HepG2 (cell line): ENCODE data around the gene PLCL1. TPM values are rescaled to one million over a fixed set of nuclear protein-coding genes. Genes with fewer than 3 reads are reported as not detected.

ENCODE experiments used
- ATAC-seq: fragments of 200-7000 bp; cut with Tn5 transposase; 3 replicates; pipeline ENCODE4 v1.9.1; 2020; ENCODE audit warnings: mild to moderate bottlenecking, moderate library complexity
- BruUV-seq: library from RNA; stranded (reverse); fragments of 400-500 nt; replicated peaks from 2 replicates; lab custom pipeline; 2021; lab: Mats Ljungman, UMichigan
- CTCF ChIA-PET: fragments of 300-600 bp; formaldehyde crosslinking; extraction: SDS; loops from one replicate; lab custom pipeline; 2021; ENCODE audit warnings: low total read pairs, inconsistent platforms, low intra/inter-chr PET ratio; lab: Yijun Ruan, JAX
- POLR2A ChIA-PET: fragments of 350-600 bp; sonication (Branson Sonifier 250); formaldehyde crosslinking; loops from one replicate; lab custom pipeline; 2020; ENCODE audit warnings: antibody characterized with exemption, inconsistent platforms; lab: Yijun Ruan, JAX
- DNase-seq: peaks from one replicate; pipeline ENCODE4 v3.0.0-alpha.2; 2015; ENCODE audit warnings: low spot score
- FAIRE-seq: peaks from 3 replicates; lab custom pipeline; 2011; peaks lifted over from hg19 to GRCh38; lab: Jason Lieb, UNC
- H2AFZ ChIP-seq: one replicate; pipeline ENCODE4 v1.6.1; 2011; ENCODE audit warnings: low read length, inconsistent platforms
- H3K27ac ChIP-seq: fragments of 300-600 bp; 3 replicates; pipeline ENCODE4 v1.8.0; 2011; ENCODE audit warnings: mixed run types, mild to moderate bottlenecking, mixed read lengths, low read length, inconsistent platforms; ENCODE audit not compliant: insufficient read depth; ENCODE audit errors: extremely low read length
- H3K27me3 ChIP-seq, 2 experiments: fragments of 200-600 bp in 1 of 2; 2 replicates in 1 of 2; 3 replicates in 1 of 2; pipeline versions ENCODE4 v1.6.0 to v1.8.0; 2011; ENCODE audit warnings: low read length in 2 of 2, mild to moderate bottlenecking in 2 of 2, moderate library complexity in 2 of 2, inconsistent platforms in 1 of 2; ENCODE audit not compliant: insufficient read depth in 2 of 2, control insufficient read depth in 1 of 2
- H3K36me3 ChIP-seq, 2 experiments: fragments of 200-600 bp in 1 of 2; replicated peaks in 1 of 2; 2 replicates in 1 of 2; 3 replicates in 1 of 2; pipeline versions ENCODE4 v1.5.1 to v1.8.0; 2011; ENCODE audit warnings: low read length in 2 of 2, inconsistent platforms in 1 of 2; ENCODE audit not compliant: insufficient read depth in 2 of 2, control insufficient read depth in 1 of 2
- H3K4me1 ChIP-seq: 2 replicates; pipeline ENCODE4 v1.5.1; 2012; ENCODE audit warnings: low read length, inconsistent platforms; ENCODE audit not compliant: insufficient read depth
- H3K4me2 ChIP-seq: 2 replicates; pipeline ENCODE4 v1.6.0; 2011; ENCODE audit warnings: low read depth, low read length, inconsistent platforms
- H3K4me3 ChIP-seq, 3 experiments: fragments of 200-600 bp in 1 of 3; sonication (generic), shearing (Covaris generic) in 1 of 3; replicated peaks in 1 of 3; 2 replicates each; pipeline ENCODE4 v1.5.1; 2011 to 2016; ENCODE audit warnings: low read length in 3 of 3, inconsistent platforms in 2 of 3, low read depth in 2 of 3, mild to moderate bottlenecking in 2 of 3, control low read depth in 1 of 3, mixed read lengths in 1 of 3; ENCODE audit not compliant: insufficient read depth in 1 of 3
- H3K79me2 ChIP-seq: one replicate; pipeline ENCODE4 v1.6.1; 2011; ENCODE audit warnings: low read length, inconsistent platforms; ENCODE audit not compliant: insufficient read depth
- H3K9ac ChIP-seq: 2 replicates; pipeline ENCODE4 v1.6.0; 2011; ENCODE audit warnings: mild to moderate bottlenecking, low read depth, low read length, inconsistent platforms; ENCODE audit not compliant: insufficient read depth
- H3K9me3 ChIP-seq: 2 replicates; pipeline ENCODE4 v1.5.1; 2012; ENCODE audit warnings: mild to moderate bottlenecking, low read length
- H4K20me1 ChIP-seq: 2 replicates; pipeline ENCODE4 v1.6.0; 2011; ENCODE audit warnings: inconsistent platforms, mild to moderate bottlenecking, low read length, moderate library complexity; ENCODE audit not compliant: insufficient read depth
- FOSL2 ChIP-seq: sonication (generic); formaldehyde crosslinking; IDR thresholded peaks from 2 replicates; pipeline ENCODE4 v1.4.0; 2020; ENCODE audit warnings: missing genetic modification reagents
- LRRFIP1 ChIP-seq: sonication (generic); formaldehyde crosslinking; conservative IDR thresholded peaks from 2 replicates; pipeline ENCODE4 v1.4.0; 2020; ENCODE audit warnings: missing genetic modification reagents
- PCBP2 ChIP-seq: fragments of 200-400 bp; formaldehyde crosslinking; optimal IDR thresholded peaks from 2 replicates; pipeline ENCODE3; 2018; ENCODE audit warnings: low read length, low read depth; ENCODE audit not compliant: poor library complexity, severe bottlenecking
- PITX1 ChIP-seq: sonication (generic); formaldehyde crosslinking; IDR thresholded peaks from 2 replicates; pipeline ENCODE4 v1.5.1; 2020; ENCODE audit warnings: mild to moderate bottlenecking, missing genetic modification reagents
- PRMT3 ChIP-seq: sonication (generic); formaldehyde crosslinking; IDR thresholded peaks from 2 replicates; pipeline ENCODE4 v1.8.1; 2022; ENCODE audit warnings: low read depth, mild to moderate bottlenecking, moderate library complexity, missing genetic modification reagents, borderline replicate concordance
- RCOR2 ChIP-seq: IDR thresholded peaks from 2 replicates; pipeline ENCODE4 v1.6.1; 2016; ENCODE audit warnings: missing biosample characterization, missing genetic modification reagents
- RFXAP ChIP-seq: sonication (generic); formaldehyde crosslinking; IDR thresholded peaks from 2 replicates; pipeline ENCODE4 v1.4.0; 2020; ENCODE audit warnings: missing genetic modification reagents, borderline replicate concordance
- ZNF337 ChIP-seq: sonication (generic); formaldehyde crosslinking; IDR thresholded peaks from 2 replicates; pipeline ENCODE4 v1.5.1; 2020; ENCODE audit warnings: missing genetic modification reagents, low read depth, mild to moderate bottlenecking, borderline replicate concordance
- in situ Hi-C: cut with HindIII; loops from 2 replicates; pipeline ENCODE4 v1.10.0; 2017; ENCODE audit warnings: low pct_unique_long_range_greater_than_20kb; ENCODE audit not compliant: extremely low pct_ligation_motif_present
- intact Hi-C: fragments of 100-400 bp; cut with micrococcal nuclease; formaldehyde crosslinking; loops from one replicate; pipeline ENCODE4 v1.10.0; 2022; ENCODE audit not compliant: unreplicated experiment
- polyA plus RNA-seq, 8 experiments: library from polyadenylated mRNA; depleted of rRNA in 3 of 8; stranded (reverse) in 7 of 8; unstranded in 1 of 8; fragments of >200 nt; fragmentation: Illumina TruSeq in 4 of 8; extraction: Trizol in 4 of 8; gene quantifications; 2 replicates each; pipeline versions ENCODE4 v1.2.1 to v1.2.3, GENCODE V29; 2011 to 2016; ENCODE audit warnings: low read depth in 4 of 8, missing spikeins in 1 of 8, mixed read lengths in 1 of 8; ENCODE audit not compliant: insufficient read depth in 1 of 8
- total RNA-seq, 5 experiments: library from RNA; depleted of rRNA; stranded (reverse); fragments of >200 nt; fragmentation: Illumina TruSeq; extraction: Trizol; gene quantifications; 2 replicates each; pipeline ENCODE4 v1.2.3, GENCODE V29; 2016; ENCODE audit warnings: low read depth in 1 of 5
- TF ChIP-seq, protein P1 (sequence below): sonication (generic); formaldehyde crosslinking; IDR thresholded peaks from 2 replicates; pipeline ENCODE4 v1.5.1; 2020; ENCODE audit warnings: missing genetic modification reagents, mild to moderate bottlenecking, borderline replicate concordance

PLCL1 gene
- total and polyA plus RNA-seq, 2 of the 13 experiments (the other 11 are each of a cell fraction or from before 2014, with no cell fraction given), result not detected

GRCh38 chr2:197969391-197969893 lies 165.0 kb downstream of the PLCL1 start:
- in situ Hi-C loops (no loop called here), intact Hi-C loops (no loop called here)
- H2AFZ ChIP-seq, result no peak overlapping the region
- no peak overlapping the region for H3K9ac ChIP-seq
- POLR2A ChIA-PET, result no interaction called here
- DNase-seq (no peak), ATAC-seq (no peak), FAIRE-seq (no peak)
- no peaks in the 10 kb centered on the region for H3K36me3 ChIP-seq
- no TSS peak for BruUV-seq
- H3K9me3 ChIP-seq, result no peaks in the 10 kb centered on the region
- H3K27ac ChIP-seq, result no peak overlapping the region
- TF ChIP-seq RCOR2 (CRISPR knock-in tag) (no peak), FOSL2 (no peak), PRMT3 (CRISPR knock-in tag) (no peak), RFXAP (CRISPR knock-in tag) (no peak), PCBP2 (no peak), PITX1 (CRISPR knock-in tag) (no peak), ZNF337 (CRISPR knock-in tag) (no peak), LRRFIP1 (no peak)
- TF ChIP-seq, protein P1, sequence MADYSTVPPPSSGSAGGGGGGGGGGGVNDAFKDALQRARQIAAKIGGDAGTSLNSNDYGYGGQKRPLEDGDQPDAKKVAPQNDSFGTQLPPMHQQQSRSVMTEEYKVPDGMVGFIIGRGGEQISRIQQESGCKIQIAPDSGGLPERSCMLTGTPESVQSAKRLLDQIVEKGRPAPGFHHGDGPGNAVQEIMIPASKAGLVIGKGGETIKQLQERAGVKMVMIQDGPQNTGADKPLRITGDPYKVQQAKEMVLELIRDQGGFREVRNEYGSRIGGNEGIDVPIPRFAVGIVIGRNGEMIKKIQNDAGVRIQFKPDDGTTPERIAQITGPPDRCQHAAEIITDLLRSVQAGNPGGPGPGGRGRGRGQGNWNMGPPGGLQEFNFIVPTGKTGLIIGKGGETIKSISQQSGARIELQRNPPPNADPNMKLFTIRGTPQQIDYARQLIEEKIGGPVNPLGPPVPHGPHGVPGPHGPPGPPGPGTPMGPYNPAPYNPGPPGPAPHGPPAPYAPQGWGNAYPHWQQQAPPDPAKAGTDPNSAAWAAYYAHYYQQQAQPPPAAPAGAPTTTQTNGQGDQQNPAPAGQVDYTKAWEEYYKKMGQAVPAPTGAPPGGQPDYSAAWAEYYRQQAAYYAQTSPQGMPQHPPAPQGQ (CRISPR knock-in tag), result no peak
- no peaks in the 10 kb centered on the region for H4K20me1 ChIP-seq
- H3K4me1 ChIP-seq, result no peaks in the 10 kb centered on the region
- H3K27me3 ChIP-seq, result no peaks in the 10 kb centered on the region
- no peak overlapping the region for H3K4me2 ChIP-seq
- no peaks in the 10 kb centered on the region for H3K79me2 ChIP-seq
- H3K4me3 ChIP-seq, result no peak overlapping the region
- CTCF ChIA-PET, result no interaction called here
